HEK293 (cell line): ENCODE results near the gene ATRAID.

Experiments
- CTCF ChIP-seq: fragments of 450-650 bp; formaldehyde crosslinking; IDR thresholded peaks from 2 replicates; pipeline ENCODE4 v1.5.1; 2016; ENCODE audit warnings: missing biosample characterization, missing genetic modification characterization
- PBX3 ChIP-seq: sonication (generic); formaldehyde crosslinking; IDR thresholded peaks from 2 replicates; pipeline ENCODE4 v1.8.1; 2022; ENCODE audit warnings: mild to moderate bottlenecking, moderate library complexity, missing genetic modification reagents
- YY1 ChIP-seq: fragments of 450-650 bp; formaldehyde crosslinking; IDR thresholded peaks from 2 replicates; pipeline ENCODE4 v1.5.1; 2018; ENCODE audit warnings: missing biosample characterization, missing genetic modification characterization
- ZBTB49 ChIP-seq: fragments of 450-650 bp; formaldehyde crosslinking; IDR thresholded peaks from 2 replicates; pipeline ENCODE4 v1.5.1; 2016; ENCODE audit warnings: missing biosample characterization, missing genetic modification characterization, low read depth
- ZNF133 ChIP-seq: fragments of 450-650 bp; formaldehyde crosslinking; IDR thresholded peaks from 2 replicates; pipeline ENCODE4 v1.5.1; 2016; ENCODE audit warnings: missing biosample characterization, missing genetic modification characterization
- ZNF274 ChIP-seq, 2 experiments: fragments of 200-500 bp in 1 of 2; fragments of 450-650 bp in 1 of 2; sonication (Bioruptor generic) in 1 of 2; formaldehyde crosslinking in 1 of 2; IDR thresholded peaks; 2 replicates each; pipeline versions ENCODE4 v1.5.1 to v1.6.1; 2014 to 2016; ENCODE audit warnings: borderline replicate concordance in 1 of 2, inconsistent platforms in 1 of 2, low read length in 1 of 2, missing biosample characterization in 1 of 2, missing genetic modification characterization in 1 of 2
- ZNF280D ChIP-seq: fragments of 450-650 bp; formaldehyde crosslinking; IDR thresholded peaks from 2 replicates; pipeline ENCODE4 v1.5.1; 2016; ENCODE audit warnings: missing biosample characterization, missing genetic modification characterization
- ZNF394 ChIP-seq: fragments of 450-650 bp; formaldehyde crosslinking; IDR thresholded peaks from 2 replicates; pipeline ENCODE4 v1.5.1; 2016; ENCODE audit warnings: missing biosample characterization, missing genetic modification characterization, mild to moderate bottlenecking, moderate library complexity, borderline replicate concordance
- ZNF549 ChIP-seq: fragments of 450-650 bp; IDR thresholded peaks from 2 replicates; pipeline ENCODE4 v1.5.1; 2018; ENCODE audit warnings: missing biosample characterization, missing genetic modification characterization, mild to moderate bottlenecking, inconsistent platforms, moderate library complexity
- ZSCAN18 ChIP-seq: fragments of 450-650 bp; formaldehyde crosslinking; IDR thresholded peaks from 2 replicates; pipeline ENCODE4 v1.5.1; 2016; ENCODE audit warnings: missing biosample characterization, missing genetic modification characterization
- ZSCAN4 ChIP-seq: fragments of 450-650 bp; formaldehyde crosslinking; IDR thresholded peaks from 2 replicates; pipeline ENCODE4 v1.5.1; 2017; ENCODE audit warnings: missing biosample characterization, missing genetic modification characterization

- TF ChIP-seq ZNF280D (tag by site-specific recombination): no peak
- no peak for TF ChIP-seq CTCF (tag by site-specific recombination)
- no peak for TF ChIP-seq ZNF274 (IDR thresholded peaks at IDR 0.05; ENCODE audit: low read length)
- TF ChIP-seq ZNF274 (tag by site-specific recombination; IDR thresholded peaks at IDR 0.05; ENCODE audit: borderline replicate concordance): no peak
- TF ChIP-seq ZNF394: no peak
- TF ChIP-seq ZBTB49 (tag by site-specific recombination): no peak
- TF ChIP-seq ZSCAN4: no peak
- TF ChIP-seq ZNF133 (tag by site-specific recombination): no peak
- no peak for TF ChIP-seq ZSCAN18 (tag by site-specific recombination)
- TF ChIP-seq ZNF549 (tag by site-specific recombination): no peak
- TF ChIP-seq YY1 (tag by site-specific recombination): no peak
- no peak for TF ChIP-seq PBX3 (CRISPR knock-in tag)
Observed at GRCh38 chr2:27185331-27186026, 26.4 kb upstream of the ATRAID start.
